ENCODE results near the gene GRIK3.
"Not testable (repeated sequence)": the region's sequence is repeated elsewhere in the genome, so short reads cannot be mapped to it uniquely, and the experiment has no call there.

GRIK3 gene

DNA sequence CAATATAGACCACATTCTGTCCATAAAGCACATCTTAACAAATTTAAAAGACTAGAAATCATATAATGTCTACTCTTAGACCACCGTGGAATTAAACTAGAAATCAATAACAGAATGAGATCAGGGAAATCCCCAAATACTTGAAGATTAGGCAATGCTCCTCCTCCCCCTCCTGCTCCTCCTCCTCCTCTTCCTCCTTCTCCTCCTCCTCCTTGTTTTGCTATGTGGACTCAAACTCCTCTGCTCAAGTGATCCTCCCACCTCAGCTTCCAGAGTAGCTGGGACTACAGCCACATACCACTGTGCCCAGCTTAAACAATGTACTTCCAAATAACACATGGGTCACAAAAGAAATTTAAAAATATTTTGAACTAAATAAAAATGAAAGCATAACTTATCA lies 134.2 kb downstream of the GRIK3 start:
- no peaks in the 10 kb centered on the region for H3K9me3 ChIP-seq (ENCODE audit: control insufficient read depth, insufficient read depth, low read depth, low read length)
- POLR2A ChIA-PET = no interaction called here
- no peaks in the 10 kb centered on the region for H3K4me1 ChIP-seq (ENCODE audit: control insufficient read depth, insufficient read depth, low read length)
- CTCF ChIA-PET = interaction anchor here (0.6 kb wide), 2 partner anchors 134 to 1265 kb away, joined by 3 read pairs; no protein-coding TSS in a partner anchor
- no peak overlapping the region for H3K4me3 ChIP-seq (ENCODE audit: low read depth, low read length)
- H3K36me3 ChIP-seq (ENCODE audit: control insufficient read depth in 2 of 2, insufficient read depth in 1 of 2, low read length in 2 of 2) = no peaks in the 10 kb centered on the region
- H3K27ac ChIP-seq (ENCODE audit: extremely low read depth, low read depth, low read length) = no peak overlapping the region
- no peak for TF ChIP-seq ZBTB8A (tag by site-specific recombination; IDR thresholded peaks at IDR 0.05)
- TF ChIP-seq, protein P1, sequence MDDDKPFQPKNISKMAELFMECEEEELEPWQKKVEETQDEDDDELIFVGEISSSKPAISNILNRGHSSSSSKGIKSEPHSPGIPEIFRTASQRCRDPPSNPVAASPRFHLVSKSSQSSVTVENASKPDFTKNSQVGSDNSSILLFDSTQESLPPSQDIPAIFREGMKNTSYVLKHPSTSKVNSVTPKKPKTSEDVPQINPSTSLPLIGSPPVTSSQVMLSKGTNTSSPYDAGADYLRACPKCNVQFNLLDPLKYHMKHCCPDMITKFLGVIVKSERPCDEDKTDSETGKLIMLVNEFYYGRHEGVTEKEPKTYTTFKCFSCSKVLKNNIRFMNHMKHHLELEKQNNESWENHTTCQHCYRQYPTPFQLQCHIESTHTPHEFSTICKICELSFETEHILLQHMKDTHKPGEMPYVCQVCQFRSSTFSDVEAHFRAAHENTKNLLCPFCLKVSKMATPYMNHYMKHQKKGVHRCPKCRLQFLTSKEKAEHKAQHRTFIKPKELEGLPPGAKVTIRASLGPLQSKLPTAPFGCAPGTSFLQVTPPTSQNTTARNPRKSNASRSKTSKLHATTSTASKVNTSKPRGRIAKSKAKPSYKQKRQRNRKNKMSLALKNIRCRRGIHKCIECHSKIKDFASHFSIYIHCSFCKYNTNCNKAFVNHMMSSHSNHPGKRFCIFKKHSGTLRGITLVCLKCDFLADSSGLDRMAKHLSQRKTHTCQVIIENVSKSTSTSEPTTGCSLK (tag by site-specific recombination; IDR thresholded peaks at IDR 0.05) = no peak
- TF ChIP-seq ZFHX2 (tag by site-specific recombination; conservative IDR thresholded peaks at IDR 0.05) = peak; percentile 73
- peak; percentile 96 for TF ChIP-seq EGR2 (tag by site-specific recombination; IDR thresholded peaks at IDR 0.05; ENCODE audit: low read depth)

DNA sequence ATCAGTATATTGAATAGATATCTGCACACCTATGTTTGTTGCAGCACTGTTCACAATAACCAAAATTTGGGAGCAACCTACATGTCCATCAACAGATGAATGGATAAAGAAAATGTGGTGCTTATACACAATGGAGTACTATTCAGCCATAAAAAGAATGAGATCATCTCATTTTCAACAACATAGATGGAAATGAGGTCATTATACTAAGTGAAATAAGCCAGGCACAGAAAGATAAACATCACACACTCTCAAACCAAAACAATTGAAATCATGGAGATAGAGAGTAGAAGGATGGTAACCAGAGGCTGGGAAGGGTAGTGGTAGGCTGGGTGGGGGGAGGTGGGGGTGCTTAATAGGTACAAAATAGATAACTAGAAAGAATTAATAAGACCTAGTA lies 136.5 kb downstream of the GRIK3 start:
- H3K36me3 ChIP-seq (ENCODE audit: control insufficient read depth in 2 of 2, insufficient read depth in 1 of 2, low read length in 2 of 2); H3K27ac ChIP-seq (ENCODE audit: extremely low read depth, low read depth, low read length); H3K9me3 ChIP-seq (ENCODE audit: control insufficient read depth, insufficient read depth, low read depth, low read length); POLR2A ChIA-PET; H3K4me1 ChIP-seq (ENCODE audit: control insufficient read depth, insufficient read depth, low read length); H3K4me3 ChIP-seq (ENCODE audit: low read depth, low read length): not testable (repeated sequence)
- TF ChIP-seq, protein P2, sequence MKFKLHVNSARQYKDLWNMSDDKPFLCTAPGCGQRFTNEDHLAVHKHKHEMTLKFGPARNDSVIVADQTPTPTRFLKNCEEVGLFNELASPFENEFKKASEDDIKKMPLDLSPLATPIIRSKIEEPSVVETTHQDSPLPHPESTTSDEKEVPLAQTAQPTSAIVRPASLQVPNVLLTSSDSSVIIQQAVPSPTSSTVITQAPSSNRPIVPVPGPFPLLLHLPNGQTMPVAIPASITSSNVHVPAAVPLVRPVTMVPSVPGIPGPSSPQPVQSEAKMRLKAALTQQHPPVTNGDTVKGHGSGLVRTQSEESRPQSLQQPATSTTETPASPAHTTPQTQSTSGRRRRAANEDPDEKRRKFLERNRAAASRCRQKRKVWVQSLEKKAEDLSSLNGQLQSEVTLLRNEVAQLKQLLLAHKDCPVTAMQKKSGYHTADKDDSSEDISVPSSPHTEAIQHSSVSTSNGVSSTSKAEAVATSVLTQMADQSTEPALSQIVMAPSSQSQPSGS (tag by site-specific recombination; IDR thresholded peaks at IDR 0.05; ENCODE audit: low read depth) = peak; percentile 55; the same call in 1 of the 2 replicates
- CTCF ChIA-PET = interaction anchor here (0.7 kb wide), 1 partner anchor 297 kb away, joined by 3 read pairs; no protein-coding TSS in a partner anchor

DNA sequence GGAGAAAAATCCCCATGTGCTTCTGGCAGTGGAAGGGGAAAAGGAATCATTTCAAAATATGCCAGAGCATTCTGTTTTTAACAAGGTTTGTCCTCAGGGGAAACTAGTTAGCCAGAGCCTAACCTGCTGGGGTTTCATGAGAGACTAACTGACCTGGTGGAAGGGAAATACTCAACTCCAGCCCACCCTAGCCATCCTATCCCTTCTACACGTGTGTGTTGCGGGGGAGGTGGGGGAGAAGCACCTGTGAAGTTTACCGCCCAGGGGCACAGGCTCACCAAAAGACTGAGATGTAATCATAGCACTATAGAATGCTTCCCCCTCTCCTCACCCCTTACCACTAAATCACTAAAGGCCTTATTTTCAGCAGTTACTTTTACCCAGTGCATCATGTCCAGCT lies 139.5 kb downstream of the GRIK3 start:
- no peaks in the 10 kb centered on the region for H3K9me3 ChIP-seq (ENCODE audit: control insufficient read depth, insufficient read depth, low read depth, low read length)
- TF ChIP-seq ZNF239 (tag by site-specific recombination; IDR thresholded peaks at IDR 0.05) (no peak), ZNF514 (tag by site-specific recombination; IDR thresholded peaks at IDR 0.05) (no peak), ZNF302 (tag by site-specific recombination; IDR thresholded peaks at IDR 0.05; ENCODE audit: low read depth) (no peak), ZNF555 (tag by site-specific recombination; conservative IDR thresholded peaks at IDR 0.05) (no peak), ZNF140 (tag by site-specific recombination; IDR thresholded peaks at IDR 0.05) (no peak), ZNF423 (tag by site-specific recombination; IDR thresholded peaks at IDR 0.05) (no peak)
- TF ChIP-seq, protein P3, sequence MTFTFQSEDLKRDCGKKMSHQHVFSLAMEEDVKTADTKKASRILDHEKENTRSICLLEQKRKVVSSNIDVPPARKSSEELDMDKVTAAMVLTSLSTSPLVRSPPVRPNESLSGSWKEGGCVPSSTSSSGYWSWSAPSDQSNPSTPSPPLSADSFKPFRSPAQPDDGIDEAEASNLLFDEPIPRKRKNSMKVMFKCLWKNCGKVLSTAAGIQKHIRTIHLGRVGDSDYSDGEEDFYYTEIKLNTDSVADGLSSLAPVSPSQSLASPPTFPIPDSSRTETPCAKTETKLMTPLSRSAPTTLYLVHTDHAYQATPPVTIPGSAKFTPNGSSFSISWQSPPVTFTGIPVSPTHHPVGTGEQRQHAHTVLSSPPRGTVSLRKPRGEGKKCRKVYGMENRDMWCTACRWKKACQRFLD (tag by site-specific recombination; IDR thresholded peaks at IDR 0.05) = no peak
- TF ChIP-seq, protein P4, sequence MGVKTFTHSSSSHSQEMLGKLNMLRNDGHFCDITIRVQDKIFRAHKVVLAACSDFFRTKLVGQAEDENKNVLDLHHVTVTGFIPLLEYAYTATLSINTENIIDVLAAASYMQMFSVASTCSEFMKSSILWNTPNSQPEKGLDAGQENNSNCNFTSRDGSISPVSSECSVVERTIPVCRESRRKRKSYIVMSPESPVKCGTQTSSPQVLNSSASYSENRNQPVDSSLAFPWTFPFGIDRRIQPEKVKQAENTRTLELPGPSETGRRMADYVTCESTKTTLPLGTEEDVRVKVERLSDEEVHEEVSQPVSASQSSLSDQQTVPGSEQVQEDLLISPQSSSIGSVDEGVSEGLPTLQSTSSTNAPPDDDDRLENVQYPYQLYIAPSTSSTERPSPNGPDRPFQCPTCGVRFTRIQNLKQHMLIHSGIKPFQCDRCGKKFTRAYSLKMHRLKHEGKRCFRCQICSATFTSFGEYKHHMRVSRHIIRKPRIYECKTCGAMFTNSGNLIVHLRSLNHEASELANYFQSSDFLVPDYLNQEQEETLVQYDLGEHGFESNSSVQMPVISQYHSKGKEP (tag by site-specific recombination; IDR thresholded peaks at IDR 0.05) = no peak
- TF ChIP-seq, protein P5, sequence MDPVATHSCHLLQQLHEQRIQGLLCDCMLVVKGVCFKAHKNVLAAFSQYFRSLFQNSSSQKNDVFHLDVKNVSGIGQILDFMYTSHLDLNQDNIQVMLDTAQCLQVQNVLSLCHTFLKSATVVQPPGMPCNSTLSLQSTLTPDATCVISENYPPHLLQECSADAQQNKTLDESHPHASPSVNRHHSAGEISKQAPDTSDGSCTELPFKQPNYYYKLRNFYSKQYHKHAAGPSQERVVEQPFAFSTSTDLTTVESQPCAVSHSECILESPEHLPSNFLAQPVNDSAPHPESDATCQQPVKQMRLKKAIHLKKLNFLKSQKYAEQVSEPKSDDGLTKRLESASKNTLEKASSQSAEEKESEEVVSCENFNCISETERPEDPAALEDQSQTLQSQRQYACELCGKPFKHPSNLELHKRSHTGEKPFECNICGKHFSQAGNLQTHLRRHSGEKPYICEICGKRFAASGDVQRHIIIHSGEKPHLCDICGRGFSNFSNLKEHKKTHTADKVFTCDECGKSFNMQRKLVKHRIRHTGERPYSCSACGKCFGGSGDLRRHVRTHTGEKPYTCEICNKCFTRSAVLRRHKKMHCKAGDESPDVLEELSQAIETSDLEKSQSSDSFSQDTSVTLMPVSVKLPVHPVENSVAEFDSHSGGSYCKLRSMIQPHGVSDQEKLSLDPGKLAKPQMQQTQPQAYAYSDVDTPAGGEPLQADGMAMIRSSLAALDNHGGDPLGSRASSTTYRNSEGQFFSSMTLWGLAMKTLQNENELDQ (tag by site-specific recombination; IDR thresholded peaks at IDR 0.05; ENCODE audit: low read depth) = no peak
- TF ChIP-seq, protein P6, sequence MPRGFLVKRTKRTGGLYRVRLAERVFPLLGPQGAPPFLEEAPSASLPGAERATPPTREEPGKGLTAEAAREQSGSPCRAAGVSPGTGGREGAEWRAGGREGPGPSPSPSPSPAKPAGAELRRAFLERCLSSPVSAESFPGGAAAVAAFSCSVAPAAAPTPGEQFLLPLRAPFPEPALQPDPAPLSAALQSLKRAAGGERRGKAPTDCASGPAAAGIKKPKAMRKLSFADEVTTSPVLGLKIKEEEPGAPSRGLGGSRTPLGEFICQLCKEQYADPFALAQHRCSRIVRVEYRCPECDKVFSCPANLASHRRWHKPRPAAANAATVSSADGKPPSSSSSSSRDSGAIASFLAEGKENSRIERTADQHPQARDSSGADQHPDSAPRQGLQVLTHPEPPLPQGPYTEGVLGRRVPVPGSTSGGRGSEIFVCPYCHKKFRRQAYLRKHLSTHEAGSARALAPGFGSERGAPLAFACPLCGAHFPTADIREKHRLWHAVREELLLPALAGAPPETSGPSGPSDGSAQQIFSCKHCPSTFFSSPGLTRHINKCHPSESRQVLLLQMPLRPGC (tag by site-specific recombination; IDR thresholded peaks at IDR 0.05) = no peak
- TF ChIP-seq, protein P7, sequence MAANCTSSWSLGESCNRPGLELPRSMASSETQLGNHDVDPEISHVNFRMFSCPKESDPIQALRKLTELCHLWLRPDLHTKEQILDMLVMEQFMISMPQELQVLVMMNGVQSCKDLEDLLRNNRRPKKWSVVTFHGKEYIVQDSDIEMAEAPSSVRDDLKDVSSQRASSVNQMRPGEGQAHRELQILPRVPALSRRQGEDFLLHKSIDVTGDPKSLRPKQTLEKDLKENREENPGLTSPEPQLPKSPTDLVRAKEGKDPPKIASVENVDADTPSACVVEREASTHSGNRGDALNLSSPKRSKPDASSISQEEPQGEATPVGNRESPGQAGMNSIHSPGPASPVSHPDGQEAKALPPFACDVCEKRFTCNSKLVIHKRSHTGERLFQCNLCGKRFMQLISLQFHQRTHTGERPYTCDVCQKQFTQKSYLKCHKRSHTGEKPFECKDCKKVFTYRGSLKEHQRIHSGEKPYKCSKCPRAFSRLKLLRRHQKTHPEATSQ (tag by site-specific recombination; IDR thresholded peaks at IDR 0.05) = no peak

More for the DNA sequence above, 139.5 kb downstream of the GRIK3 start:
- no peaks in the 10 kb centered on the region for H3K36me3 ChIP-seq (ENCODE audit: control insufficient read depth in 2 of 2, insufficient read depth in 1 of 2, low read length in 2 of 2)
- no peak overlapping the region for H3K4me3 ChIP-seq (ENCODE audit: low read depth, low read length)
- CTCF ChIA-PET = interaction anchor here (0.6 kb wide), 1 partner anchor 85 kb away, joined by 3 read pairs; no protein-coding TSS in a partner anchor
- POLR2A ChIA-PET = no interaction called here
- no peak overlapping the region for H3K27ac ChIP-seq (ENCODE audit: extremely low read depth, low read depth, low read length)
- H3K4me1 ChIP-seq (ENCODE audit: control insufficient read depth, insufficient read depth, low read length) = no peaks in the 10 kb centered on the region
